ENCODE data around the gene KCNQ5. TPM values are rescaled to one million over a fixed set of nuclear protein-coding genes. Genes with fewer than 3 reads are reported as not detected.

The KCNQ5 gene
- total RNA-seq, 1 experiment from 2014 or later: not detected

DNA sequence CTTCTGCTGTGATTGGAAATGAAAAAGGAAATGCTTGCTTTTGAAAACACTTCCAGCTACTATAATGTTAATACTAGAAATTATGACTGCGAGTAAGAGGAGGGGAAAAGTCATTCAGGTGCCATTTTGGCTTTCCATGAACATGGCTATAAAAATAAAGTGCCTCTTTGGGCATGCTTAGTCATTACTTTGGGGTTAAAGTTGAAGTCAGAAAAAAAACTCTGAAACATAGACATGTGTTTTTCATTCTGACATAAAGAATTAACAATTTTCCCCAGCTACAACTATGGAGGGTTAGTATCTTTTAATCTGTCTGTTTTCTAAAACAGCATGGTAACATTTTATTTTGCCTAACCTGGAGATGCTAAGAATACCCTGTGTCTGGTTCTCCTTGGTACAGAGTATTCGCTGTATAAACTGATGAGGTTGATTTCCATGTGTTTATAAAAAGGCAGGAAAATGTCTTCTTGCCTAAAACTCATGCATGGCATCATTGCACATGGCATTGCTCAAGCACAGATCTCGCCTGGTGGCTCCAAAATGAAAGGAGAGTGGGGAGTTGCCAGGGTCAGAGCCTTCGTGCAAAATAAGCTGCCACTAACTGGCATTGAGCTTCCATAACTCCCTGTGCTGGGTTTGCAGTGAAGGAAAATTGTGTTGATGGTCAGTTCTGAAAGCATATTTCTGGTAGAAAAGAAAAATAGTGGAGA lies 188.9 kb downstream of the KCNQ5 start:
- no peaks in the 10 kb centered on the region for H3K36me3 ChIP-seq
- no peak for DNase-seq
- H3K4me3 ChIP-seq: no peak overlapping the region
- H3K9me3 ChIP-seq (replicated peaks): no peaks in the 10 kb centered on the region
- no peak overlapping the region for H3K27ac ChIP-seq
- H3K4me1 ChIP-seq: no peaks in the 10 kb centered on the region
- H3K27me3 ChIP-seq: no peaks in the 10 kb centered on the region; the same call in 1 of the 2 replicates

DNA sequence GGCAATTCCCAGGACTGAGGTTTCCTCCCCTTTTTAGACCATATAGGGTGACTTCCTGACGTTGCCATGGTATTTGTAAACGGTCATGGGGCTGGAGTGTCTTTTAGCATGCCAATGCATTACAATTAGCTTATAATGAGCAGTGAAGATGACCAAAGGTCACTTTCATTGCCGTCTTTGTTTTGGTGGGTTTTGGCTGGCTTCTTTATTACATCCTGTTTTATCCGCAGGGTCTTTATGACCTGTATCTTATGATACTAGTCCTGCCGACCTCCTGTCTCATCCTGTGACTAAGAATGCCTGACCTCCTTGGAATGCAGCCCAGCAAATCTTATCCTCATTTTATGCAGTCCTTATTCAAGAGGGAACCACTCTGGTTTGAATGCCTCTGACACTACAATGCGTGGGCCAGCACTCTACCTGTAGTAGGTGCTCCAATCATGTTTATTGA lies 190.1 kb downstream of the KCNQ5 start:
- Histone ChIP-seq H3K27me3 (no peaks in the 10 kb centered on the region; the same call in 1 of the 2 replicates), H3K4me1 (no peaks in the 10 kb centered on the region), H3K36me3 (no peaks in the 10 kb centered on the region), H3K4me3 (no peak overlapping the region), H3K9me3 (replicated peaks) (no peaks in the 10 kb centered on the region), H3K27ac (no peak overlapping the region)
- no peak for DNase-seq

GRCh38 chr6:72813807-72814596 lies 192.1 kb downstream of the KCNQ5 start:
- H3K36me3 ChIP-seq: no peaks in the 10 kb centered on the region
- no peak overlapping the region for H3K27ac ChIP-seq
- no peak for DNase-seq
- no peaks in the 10 kb centered on the region; the same call in 1 of the 2 replicates for H3K27me3 ChIP-seq
- no peaks in the 10 kb centered on the region for H3K9me3 ChIP-seq (replicated peaks)
- H3K4me1 ChIP-seq: no peaks in the 10 kb centered on the region
- H3K4me3 ChIP-seq: no peak overlapping the region

DNA sequence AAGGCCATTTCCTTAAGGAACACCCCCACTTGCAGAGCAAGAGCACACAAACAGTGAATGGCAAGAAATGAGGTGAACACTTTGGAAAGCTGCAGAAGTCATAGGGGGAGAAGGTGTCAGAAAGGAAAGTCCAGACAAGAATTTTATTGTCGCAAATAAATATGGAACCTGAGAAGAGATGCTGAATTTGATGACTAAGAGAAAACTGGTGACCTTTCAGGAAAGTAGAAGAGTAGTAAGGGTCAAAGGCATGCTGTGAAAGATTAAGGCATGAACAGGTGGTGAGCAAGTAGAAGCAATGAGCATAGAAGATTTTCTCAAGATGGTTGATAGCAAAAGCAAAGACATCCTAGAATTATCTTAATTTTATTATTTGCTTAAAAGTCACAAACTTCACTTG lies 194.2 kb downstream of the KCNQ5 start:
- no peaks in the 10 kb centered on the region; the same call in 1 of the 2 replicates for H3K27me3 ChIP-seq
- DNase-seq: no peak
- H3K4me1 ChIP-seq: no peaks in the 10 kb centered on the region
- no peak overlapping the region for H3K4me3 ChIP-seq
- no peaks in the 10 kb centered on the region for H3K36me3 ChIP-seq
- H3K9me3 ChIP-seq (replicated peaks): no peaks in the 10 kb centered on the region
- H3K27ac ChIP-seq: no peak overlapping the region

- Histone ChIP-seq H3K9me3 (replicated peaks) (no peaks in the 10 kb centered on the region), H3K4me3 (no peak overlapping the region), H3K27me3 (no peaks in the 10 kb centered on the region; the same call in 1 of the 2 replicates), H3K36me3 (no peaks in the 10 kb centered on the region), H3K27ac (no peak overlapping the region), H3K4me1 (no peaks in the 10 kb centered on the region)
- DNase-seq: no peak
These were observed 195.3 kb downstream of the KCNQ5 start for GRCh38 chr6:72817208-72817607.

DNA sequence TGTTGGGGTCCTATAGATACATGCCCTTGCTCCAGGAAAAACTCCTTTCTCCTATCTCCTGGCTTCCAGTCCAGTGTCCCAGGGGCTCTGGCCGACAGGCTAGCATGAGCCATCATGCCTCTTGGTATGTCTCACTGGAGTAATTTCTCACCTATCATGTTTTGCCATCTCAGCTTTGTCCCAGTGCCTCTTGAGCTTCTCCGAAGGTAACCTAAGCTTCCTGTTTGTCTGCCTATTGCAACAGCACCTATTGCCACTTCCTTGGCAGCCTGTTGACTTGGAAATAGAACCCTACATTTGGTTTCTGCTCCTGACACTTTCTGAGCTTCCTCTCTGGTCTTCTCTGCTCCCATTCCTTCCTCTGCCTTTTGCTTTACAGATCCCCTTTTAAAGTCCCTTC lies 197.7 kb downstream of the KCNQ5 start:
- DNase-seq: no peak
- Histone ChIP-seq H3K27me3 (0 out of 2 replicates have a peak, but pooled peaks cover 4% of the 10 kb centered on the region), H3K4me1 (no peaks in the 10 kb centered on the region), H3K36me3 (no peaks in the 10 kb centered on the region), H3K27ac (no peak overlapping the region), H3K4me3 (no peak overlapping the region), H3K9me3 (replicated peaks) (no peaks in the 10 kb centered on the region)

- Histone ChIP-seq H3K9me3 (replicated peaks) (no peaks in the 10 kb centered on the region), H3K27me3 (0 out of 2 replicates have a peak, but pooled peaks cover 4% of the 10 kb centered on the region), H3K36me3 (no peaks in the 10 kb centered on the region), H3K4me1 (no peaks in the 10 kb centered on the region), H3K27ac (no peak overlapping the region), H3K4me3 (no peak overlapping the region)
- DNase-seq: no peak
These were observed 198.3 kb downstream of the KCNQ5 start for GRCh38 chr6:72820153-72820552.

DNA sequence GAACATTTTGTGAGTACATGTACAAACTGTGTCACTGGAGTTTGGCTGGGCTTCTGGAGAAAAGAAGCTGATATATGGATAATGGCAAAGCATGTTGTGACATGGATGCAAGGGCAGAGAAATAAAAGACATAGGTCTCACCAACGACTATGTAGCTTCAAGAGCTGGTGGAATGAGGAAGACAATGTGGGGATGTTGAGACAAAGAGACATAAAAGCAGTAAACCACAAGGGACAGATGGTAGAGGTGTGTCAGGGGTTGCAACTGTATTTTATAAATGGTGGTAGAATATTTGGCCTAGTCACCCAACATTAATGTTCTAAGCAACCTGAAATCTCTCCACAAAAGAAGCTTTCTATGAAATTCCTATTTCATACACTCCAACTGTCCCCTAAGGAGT lies 199.0 kb downstream of the KCNQ5 start:
- 0 out of 2 replicates have a peak, but pooled peaks cover 4% of the 10 kb centered on the region for H3K27me3 ChIP-seq
- H3K36me3 ChIP-seq: no peaks in the 10 kb centered on the region
- H3K4me3 ChIP-seq: no peak overlapping the region
- H3K9me3 ChIP-seq (replicated peaks): no peaks in the 10 kb centered on the region
- H3K27ac ChIP-seq: no peak overlapping the region
- H3K4me1 ChIP-seq: no peaks in the 10 kb centered on the region
- no peak for DNase-seq

DNA sequence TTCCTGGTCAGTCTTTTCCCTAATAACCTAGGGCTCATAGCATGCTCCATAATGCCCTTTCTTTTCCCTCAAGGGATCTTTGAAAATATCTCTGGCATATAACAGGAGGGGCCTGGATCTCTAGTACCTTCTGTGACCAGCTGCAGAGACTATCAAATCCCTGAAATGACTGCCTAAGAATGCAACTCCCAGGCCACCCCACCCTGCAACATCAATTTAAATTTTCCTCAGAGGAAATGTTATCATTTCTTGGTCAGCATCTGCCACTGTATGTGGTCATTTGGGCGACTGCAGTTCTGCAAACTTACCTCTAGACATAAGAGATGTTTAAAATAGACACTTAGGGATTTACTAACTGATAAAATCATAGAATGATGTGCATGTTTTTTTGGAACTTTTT lies 200.2 kb downstream of the KCNQ5 start:
- no peaks in the 10 kb centered on the region for H3K36me3 ChIP-seq
- H3K4me1 ChIP-seq: no peaks in the 10 kb centered on the region
- H3K4me3 ChIP-seq: no peak overlapping the region
- no peak for DNase-seq
- H3K27me3 ChIP-seq: 0 out of 2 replicates have a peak, but pooled peaks cover 4% of the 10 kb centered on the region
- H3K9me3 ChIP-seq (replicated peaks): no peaks in the 10 kb centered on the region
- H3K27ac ChIP-seq: no peak overlapping the region

GRCh38 chr6:72822691-72823090 lies 200.8 kb downstream of the KCNQ5 start:
- no peak for DNase-seq
- 0 out of 2 replicates have a peak, but pooled peaks cover 4% of the 10 kb centered on the region for H3K27me3 ChIP-seq
- H3K27ac ChIP-seq: no peak overlapping the region
- H3K4me1 ChIP-seq: no peaks in the 10 kb centered on the region
- H3K4me3 ChIP-seq: no peak overlapping the region
- H3K36me3 ChIP-seq: no peaks in the 10 kb centered on the region
- H3K9me3 ChIP-seq (replicated peaks): no peaks in the 10 kb centered on the region

GRCh38 chr6:72824833-72825232 lies 203.0 kb downstream of the KCNQ5 start:
- H3K27ac ChIP-seq: no peak overlapping the region
- H3K4me3 ChIP-seq: no peak overlapping the region
- no peaks in the 10 kb centered on the region for H3K9me3 ChIP-seq (replicated peaks)
- no peaks in the 10 kb centered on the region for H3K4me1 ChIP-seq
- H3K36me3 ChIP-seq: no peaks in the 10 kb centered on the region
- 0 out of 2 replicates have a peak, but pooled peaks cover 4% of the 10 kb centered on the region for H3K27me3 ChIP-seq
- DNase-seq: no peak

- H3K36me3 ChIP-seq: no peaks in the 10 kb centered on the region
- 0 out of 2 replicates have a peak, but pooled peaks cover 4% of the 10 kb centered on the region for H3K27me3 ChIP-seq
- no peaks in the 10 kb centered on the region for H3K9me3 ChIP-seq (replicated peaks)
- H3K4me1 ChIP-seq: no peaks in the 10 kb centered on the region
- H3K27ac ChIP-seq: no peak overlapping the region
- no peak overlapping the region for H3K4me3 ChIP-seq
- DNase-seq: no peak
These were observed 203.5 kb downstream of the KCNQ5 start for GRCh38 chr6:72825315-72825911.

DNA sequence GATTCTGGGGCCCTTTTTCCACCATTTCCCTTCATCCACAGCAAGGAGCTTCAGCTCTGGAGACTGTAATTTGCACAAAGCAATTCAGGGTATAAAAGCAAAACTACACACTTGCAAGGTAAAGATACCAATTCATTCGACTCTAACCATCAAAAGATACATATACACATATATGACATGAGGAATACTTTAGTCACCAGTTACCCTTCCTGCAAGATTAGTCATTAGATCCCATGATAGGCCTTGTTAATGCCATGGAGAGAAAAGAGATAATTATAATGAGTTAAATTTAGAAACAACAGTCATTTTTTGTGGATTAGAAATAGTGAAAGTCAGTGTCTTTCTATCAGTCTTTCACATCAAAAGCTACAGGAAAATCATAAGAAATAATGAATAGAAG lies 204.2 kb downstream of the KCNQ5 start:
- Histone ChIP-seq H3K4me3 (no peak overlapping the region), H3K27me3 (0 out of 2 replicates have a peak, but pooled peaks cover 4% of the 10 kb centered on the region), H3K36me3 (no peaks in the 10 kb centered on the region), H3K4me1 (no peaks in the 10 kb centered on the region), H3K27ac (no peak overlapping the region), H3K9me3 (replicated peaks) (no peaks in the 10 kb centered on the region)
- DNase-seq: no peak

GRCh38 chr6:72826744-72827438 lies 205.0 kb downstream of the KCNQ5 start:
- Histone ChIP-seq H3K27ac (no peak overlapping the region), H3K36me3 (no peaks in the 10 kb centered on the region), H3K4me3 (no peak overlapping the region), H3K9me3 (replicated peaks) (no peaks in the 10 kb centered on the region), H3K4me1 (no peaks in the 10 kb centered on the region), H3K27me3 (0 out of 2 replicates have a peak, but pooled peaks cover 4% of the 10 kb centered on the region)
- DNase-seq: no peak
